GM12872 (cell line): ENCODE data around the gene OR4D1.

Source experiments
- CTCF ChIP-seq: IDR thresholded peaks from 3 replicates; pipeline ENCODE4 v1.5.1; 2011; ENCODE audit warnings: low read depth, mild to moderate bottlenecking, low read length, moderate library complexity; ENCODE audit not compliant: insufficient read depth

Gene OR4D1

GRCh38 chr17:58158181-58158580, 10.0 kb downstream of the OR4D1 start:
- TF ChIP-seq CTCF = no peak

DNA sequence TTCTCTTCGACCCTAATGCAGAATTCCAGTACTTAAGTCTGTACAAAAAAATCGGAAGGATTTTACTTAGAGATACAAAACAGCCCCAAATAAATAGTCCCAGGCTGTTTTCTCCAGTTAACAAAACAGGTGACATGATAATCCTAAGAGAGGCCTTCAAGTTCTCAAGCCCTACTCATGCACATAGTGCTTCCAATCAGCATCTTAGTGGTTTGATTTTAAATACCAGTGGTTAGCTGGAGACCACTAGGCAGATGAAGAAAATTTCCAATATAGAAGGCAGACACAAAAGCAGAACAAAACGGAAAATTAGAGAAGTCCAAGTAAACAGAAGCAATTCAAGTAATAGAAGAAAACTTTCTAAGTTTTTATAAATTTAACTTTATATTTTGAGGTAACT, 13.4 kb downstream of the OR4D1 start:
- TF ChIP-seq CTCF = no peak

- no peak for TF ChIP-seq CTCF
Observed at GRCh38 chr17:58165981-58166380, 17.8 kb downstream of the OR4D1 start.

- no peak for TF ChIP-seq CTCF
Observed at GRCh38 chr17:58166682-58167081, 18.5 kb downstream of the OR4D1 start, which contains the start of gene OR4D2. TSS of gene OR4D2 (plus strand) at chr17:58166982. CDS start at chr17:58169656, 2,674 bp downstream.

DNA sequence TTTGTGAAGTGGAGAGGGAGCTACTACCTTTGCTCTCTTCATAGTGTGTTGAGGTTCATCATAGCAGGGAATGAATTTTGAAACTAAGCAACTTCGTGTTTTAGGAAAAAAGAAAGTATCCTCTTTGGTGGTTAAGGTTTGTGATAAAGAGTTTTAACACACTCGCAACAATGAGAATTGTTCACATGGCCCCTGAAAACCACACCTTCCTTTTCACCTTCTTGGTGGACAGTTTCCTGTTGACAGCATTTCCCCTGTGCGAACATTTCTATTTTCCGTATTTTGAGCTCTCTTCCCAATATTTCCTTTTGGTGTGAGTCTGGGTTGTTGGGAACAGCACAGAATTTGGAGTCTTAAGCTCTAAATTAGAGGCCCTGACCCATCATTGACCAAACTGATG, 22.4 kb downstream of the OR4D1 start:
- no peak for TF ChIP-seq CTCF

DNA sequence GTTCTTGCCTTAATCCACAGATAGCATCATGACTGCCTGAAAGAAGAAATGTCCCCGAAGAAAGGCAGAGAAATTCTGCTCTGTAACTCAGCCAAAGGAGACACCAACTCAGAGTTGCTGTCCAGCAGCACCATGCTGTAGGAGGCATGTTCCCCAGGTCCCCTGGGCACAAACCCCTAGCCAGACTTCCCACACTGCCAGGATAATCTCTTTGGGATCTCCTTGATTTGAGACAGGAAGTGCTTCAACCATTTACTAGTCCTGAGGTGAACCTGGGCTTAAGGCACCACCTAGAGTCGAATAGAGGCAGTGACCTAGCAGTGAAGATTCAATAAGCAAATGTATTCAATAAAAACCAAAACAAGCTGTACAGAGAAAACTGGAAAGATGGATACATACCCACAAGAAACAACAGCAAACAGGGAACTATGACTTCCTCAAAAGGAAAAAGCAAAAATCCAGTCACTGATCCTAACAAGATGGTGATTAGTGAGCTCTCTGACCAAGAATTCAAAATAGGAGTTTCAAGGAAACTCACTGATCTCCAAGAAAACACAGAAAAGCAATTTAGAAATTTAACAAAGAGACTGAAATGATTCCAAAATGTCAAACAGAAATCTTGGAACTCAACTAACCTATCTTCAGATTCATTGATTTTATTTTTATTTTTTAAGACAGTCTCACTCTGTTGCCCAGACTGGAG, 24.3 kb downstream of the OR4D1 start:
- peak; percentile 63 for TF ChIP-seq CTCF

DNA sequence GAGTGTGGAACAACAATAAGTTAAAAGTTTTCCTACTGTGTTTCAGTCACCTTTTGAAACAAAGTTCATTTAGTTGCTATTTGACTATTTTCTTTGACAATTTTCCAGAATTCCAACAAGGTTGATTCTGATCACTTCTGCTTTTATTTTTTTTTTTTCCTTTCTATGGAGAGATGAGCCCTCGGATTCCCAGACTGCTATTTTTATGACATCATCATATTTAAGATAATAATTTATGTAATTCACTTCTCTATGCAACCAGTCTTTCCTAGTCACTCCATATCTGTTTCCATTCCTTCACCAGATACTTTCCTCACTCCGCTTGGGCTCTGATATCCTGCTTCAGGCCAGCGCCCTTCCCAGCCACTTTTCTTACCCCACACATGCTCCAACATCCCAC, 26.7 kb downstream of the OR4D1 start:
- no peak for TF ChIP-seq CTCF
